GM18499 (cell line): Measurements from ENCODE around the gene SLC15A4.

Source experiments
- ATAC-seq: cut with Tn5 transposase; IDR thresholded peaks from one replicate; pipeline ENCODE4 v1.9.1; 2021; ENCODE audit warnings: moderate number of reproducible peaks; ENCODE audit not compliant: insufficient read depth, unreplicated experiment

SLC15A4 gene

GRCh38 chr12:128766738-128767501 is 56.8 kb downstream of the SLC15A4 start:
- ATAC-seq = no peak

- ATAC-seq = no peak
Measured at GRCh38 chr12:128763395-128763794, 60.4 kb downstream of the SLC15A4 start.

GRCh38 chr12:128761379-128761790 is 62.4 kb downstream of the SLC15A4 start:
- ATAC-seq = no peak

- no peak for ATAC-seq
Measured at GRCh38 chr12:128755566-128755965, 68.2 kb downstream of the SLC15A4 start.

- ATAC-seq = no peak
Measured at GRCh38 chr12:128754275-128754674, 69.5 kb downstream of the SLC15A4 start.

- ATAC-seq = no peak
Measured at GRCh38 chr12:128753438-128753837, 70.3 kb downstream of the SLC15A4 start.

- no peak for ATAC-seq
Measured at GRCh38 chr12:128752386-128752785, 71.4 kb downstream of the SLC15A4 start.

- no peak for ATAC-seq
Measured at GRCh38 chr12:128747441-128747840, 76.3 kb downstream of the SLC15A4 start.

- ATAC-seq = no peak
Measured at GRCh38 chr12:128745772-128746689, 77.7 kb downstream of the SLC15A4 start.

- no peak for ATAC-seq
Measured at GRCh38 chr12:128743916-128744315, 79.8 kb downstream of the SLC15A4 start.
